HG03469 (cell line): ENCODE data around the gene MARCHF10.
"Not testable (repeated sequence)": the region's sequence is repeated elsewhere in the genome, so short reads cannot be mapped to it uniquely, and the experiment has no call there.

Source experiments
- ATAC-seq: cut with Tn5 transposase; IDR thresholded peaks from one replicate; pipeline ENCODE4 v1.9.1; 2021; ENCODE audit warnings: mild to moderate bottlenecking, moderate library complexity, moderate number of reproducible peaks; ENCODE audit not compliant: unreplicated experiment

The MARCHF10 gene

GRCh38 chr17:62807812-62808575 is at the start of gene MARCHF10:
MARCHF10 (minus strand) TSS chr17:62808314; CDS start chr17:62801735, 6,579 bp downstream.
- ATAC-seq: no peak

- ATAC-seq: no peak
These were observed 49.4 kb upstream of the MARCHF10 start for GRCh38 chr17:62857526-62857925.

GRCh38 chr17:62856594-62856993 is 48.5 kb upstream of the MARCHF10 start:
- no peak for ATAC-seq

GRCh38 chr17:62855156-62855555 is 47.0 kb upstream of the MARCHF10 start:
- no peak for ATAC-seq

GRCh38 chr17:62854098-62854680 is 46.1 kb upstream of the MARCHF10 start:
- no peak for ATAC-seq

GRCh38 chr17:62852195-62852594 is 44.1 kb upstream of the MARCHF10 start:
- ATAC-seq: no peak

GRCh38 chr17:62849591-62850415 is 41.7 kb upstream of the MARCHF10 start:
- not testable (repeated sequence) for ATAC-seq

- no peak for ATAC-seq
These were observed 40.2 kb upstream of the MARCHF10 start for GRCh38 chr17:62848334-62848733.

GRCh38 chr17:62847426-62847825 is 39.3 kb upstream of the MARCHF10 start:
- no peak for ATAC-seq

- ATAC-seq: no peak
These were observed 32.8 kb upstream of the MARCHF10 start for GRCh38 chr17:62840871-62841270.

GRCh38 chr17:62833816-62834215 is 25.7 kb upstream of the MARCHF10 start:
- ATAC-seq: not testable (repeated sequence)

- ATAC-seq: no peak
These were observed 24.3 kb upstream of the MARCHF10 start for GRCh38 chr17:62832405-62832804.

- ATAC-seq: not testable (repeated sequence)
These were observed 23.0 kb upstream of the MARCHF10 start for GRCh38 chr17:62831066-62831465.

GRCh38 chr17:62827746-62828485 is 19.8 kb upstream of the MARCHF10 start:
- no peak for ATAC-seq

GRCh38 chr17:62826956-62827355 is 18.8 kb upstream of the MARCHF10 start:
- ATAC-seq: no peak

GRCh38 chr17:62825182-62825581 is 17.1 kb upstream of the MARCHF10 start:
- no peak for ATAC-seq

- ATAC-seq: no peak
These were observed 16.4 kb upstream of the MARCHF10 start for GRCh38 chr17:62824290-62825131.

GRCh38 chr17:62823111-62823893 is 15.2 kb upstream of the MARCHF10 start:
- ATAC-seq: no peak
